Renal pelvis (tissue), 12 donors: Measurements from ENCODE around the gene BRF1. TPM values are rescaled to one million over a fixed set of nuclear protein-coding genes. Genes with fewer than 3 reads are reported as not detected.
"Not testable (repeated sequence)": the region's sequence is repeated elsewhere in the genome, so short reads cannot be mapped to it uniquely, and the experiment has no call there.

Source experiments
- DNase-seq: peaks from one replicate; pipeline ENCODE4 v3.0.0-alpha.2; 2013
- long read RNA-seq, 16 experiments: transcript quantifications; one replicate each; lab custom pipeline, GENCODE V29; 2026
- polyA plus RNA-seq, 3 donors: library from polyadenylated mRNA; unstranded; fragments of 120-200 nt; gene quantifications; one replicate each; pipeline ENCODE4 v1.2.1, GENCODE V29; 2013; ENCODE audit not compliant: insufficient read length in 3 of 3

Gene BRF1
- 10 to 100 TPM; 32.8 to 37.3 (median 33.3) TPM for polyA plus RNA-seq
- long read RNA-seq, donor 1, partial matches to known transcripts, result 29 of 32 reads
- long read RNA-seq, donor 1, other reads (novel, unspliced or antisense), result 0 of 32 reads
- long read RNA-seq, donor 2, partial matches to known transcripts, result 0 of 3 reads
- long read RNA-seq, donor 2, other reads (novel, unspliced or antisense), result 0 of 3 reads
- long read RNA-seq, donor 3, partial matches to known transcripts, result 42 of 43 reads
- long read RNA-seq, donor 3, other reads (novel, unspliced or antisense), result 0 of 43 reads
- long read RNA-seq, donor 4, transcript BRF1-211 (18 exons, 3,358 nt), result major isoform, 6 of 6 reads
- long read RNA-seq, donor 4, partial matches to known transcripts, result 0 of 6 reads
- long read RNA-seq, donor 4, other reads (novel, unspliced or antisense), result 0 of 6 reads
- long read RNA-seq, donor 5, result 0 reads
- long read RNA-seq, donor 6, partial matches to known transcripts, result 0 of 3 reads
- long read RNA-seq, donor 6, other reads (novel, unspliced or antisense), result 0 of 3 reads
- long read RNA-seq, donor 7, partial matches to known transcripts, result 0 of 3 reads
- long read RNA-seq, donor 7, other reads (novel, unspliced or antisense), result 0 of 3 reads
- long read RNA-seq, donor 8, partial matches to known transcripts, result 5 of 7 reads
- long read RNA-seq, donor 8, other reads (novel, unspliced or antisense), result 0 of 7 reads
- long read RNA-seq, donor 9, partial matches to known transcripts, result 10 of 13 reads
- long read RNA-seq, donor 9, other reads (novel, unspliced or antisense), result 0 of 13 reads
- long read RNA-seq, donor 10, partial matches to known transcripts, result 55 of 66 reads
- long read RNA-seq, donor 10, other reads (novel, unspliced or antisense), result 9 of 66 reads
- long read RNA-seq, donor 11, partial matches to known transcripts, result 0 of 4 reads
- long read RNA-seq, donor 11, other reads (novel, unspliced or antisense), result 0 of 4 reads
- long read RNA-seq, donor 12, partial matches to known transcripts, result 96 of 105 reads
- long read RNA-seq, donor 12, other reads (novel, unspliced or antisense), result 6 of 105 reads
- long read RNA-seq, donor 13, partial matches to known transcripts, result 15 of 17 reads
- long read RNA-seq, donor 13, other reads (novel, unspliced or antisense), result 0 of 17 reads
- long read RNA-seq, donor 14, result 0 reads
- long read RNA-seq, donor 15, result 0 reads
- long read RNA-seq, donor 16, partial matches to known transcripts, result 21 of 28 reads
- long read RNA-seq, donor 16, other reads (novel, unspliced or antisense), result 6 of 28 reads

GRCh38 chr14:105300542-105301102, at the start of gene BRF1:
Gene BRF1, minus strand, starts transcription at chr14:105301001. Its CDS starts 372 bp downstream, at chr14:105300629.
- peak; percentile 92 for DNase-seq

GRCh38 chr14:105349992-105350391, 49.2 kb upstream of the BRF1 start:
- no peak for DNase-seq

GRCh38 chr14:105348945-105349699, 48.3 kb upstream of the BRF1 start:
- DNase-seq, result no peak

GRCh38 chr14:105348169-105348944, 47.6 kb upstream of the BRF1 start:
- DNase-seq, result no peak

- DNase-seq, result no peak
These were observed 46.8 kb upstream of the BRF1 start for GRCh38 chr14:105347587-105347968.

GRCh38 chr14:105346876-105347586, 46.2 kb upstream of the BRF1 start:
- peak; percentile 59 for DNase-seq

GRCh38 chr14:105346200-105346533, 45.4 kb upstream of the BRF1 start:
- no peak for DNase-seq

GRCh38 chr14:105343194-105343593, 42.4 kb upstream of the BRF1 start:
- no peak for DNase-seq

- no peak for DNase-seq
These were observed 40.3 kb upstream of the BRF1 start for GRCh38 chr14:105340821-105341733.

- no peak for DNase-seq
These were observed 37.4 kb upstream of the BRF1 start for GRCh38 chr14:105337966-105338741.

- no peak for DNase-seq
These were observed 36.6 kb upstream of the BRF1 start for GRCh38 chr14:105337433-105337832.

GRCh38 chr14:105336477-105337287, 35.9 kb upstream of the BRF1 start:
- no peak for DNase-seq

GRCh38 chr14:105335735-105336476, 35.1 kb upstream of the BRF1 start:
- no peak for DNase-seq

- DNase-seq, result not testable (repeated sequence)
These were observed 34.4 kb upstream of the BRF1 start for GRCh38 chr14:105335231-105335542.

- no peak for DNase-seq
These were observed 33.8 kb upstream of the BRF1 start for GRCh38 chr14:105334383-105335230.
